Endothelial cell of umbilical vein (primary cell): Measurements from ENCODE around the gene CHM. TPM values are rescaled to one million over a fixed set of nuclear protein-coding genes. Genes with fewer than 3 reads are reported as not detected.

ENCODE experiments used
- BruUV-seq: library from RNA; stranded (reverse); fragments of 400-500 nt; replicated peaks from 2 replicates; lab custom pipeline; 2021; lab: Mats Ljungman, UMichigan
- CTCF ChIA-PET: fragments of 300-600, 350-600 bp; sonication (Branson Sonifier 250); formaldehyde crosslinking; loops from one replicate; lab custom pipeline; 2021; ENCODE audit warnings: antibody characterized with exemption, inconsistent platforms; lab: Charles Lee
- POLR2A ChIA-PET: fragments of 300-600, 350-600 bp; sonication (Branson Sonifier 250); formaldehyde crosslinking; loops from one replicate; lab custom pipeline; 2021; ENCODE audit warnings: antibody characterized with exemption, inconsistent platforms; lab: Charles Lee
- DNase-seq: peaks from one replicate; pipeline ENCODE4 v3.0.0-alpha.2; 2011; ENCODE audit warnings: low read depth, low spot score
- FAIRE-seq: peaks from 2 replicates; lab custom pipeline; 2011; peaks lifted over from hg19 to GRCh38; lab: Jason Lieb, UNC
- H2AFZ ChIP-seq: 2 replicates; pipeline ENCODE4 v1.6.0; 2012; ENCODE audit warnings: low read depth, low read length, control low read depth, inconsistent platforms
- H3K27ac ChIP-seq: 2 replicates; pipeline ENCODE4 v1.5.1; 2011; ENCODE audit warnings: low read depth, mild to moderate bottlenecking, control low read depth, low read length, moderate library complexity; ENCODE audit not compliant: insufficient read depth
- H3K27me3 ChIP-seq, 2 experiments: 2 replicates each; pipeline versions ENCODE4 v1.6.0 to v1.6.1; 2011; ENCODE audit warnings: low read length in 2 of 2, mixed read lengths in 1 of 2; ENCODE audit not compliant: control insufficient read depth in 2 of 2, insufficient read depth in 2 of 2
- H3K36me3 ChIP-seq, 2 experiments: 2 replicates in 1 of 2; 3 replicates in 1 of 2; pipeline ENCODE4 v1.5.1; 2011; ENCODE audit warnings: low read length in 2 of 2, mild to moderate bottlenecking in 1 of 2, moderate library complexity in 1 of 2; ENCODE audit not compliant: control insufficient read depth in 2 of 2, insufficient read depth in 2 of 2; ENCODE audit errors: extremely low read depth in 1 of 2
- H3K4me1 ChIP-seq: 3 replicates; pipeline ENCODE4 v1.5.1; 2011; ENCODE audit warnings: mild to moderate bottlenecking, low read length; ENCODE audit not compliant: control insufficient read depth, insufficient read depth; ENCODE audit errors: extremely low read depth
- H3K4me2 ChIP-seq: 2 replicates; pipeline ENCODE4 v1.6.1; 2011; ENCODE audit warnings: low read length, control low read depth, mixed read lengths; ENCODE audit not compliant: insufficient read depth
- H3K4me3 ChIP-seq, 3 experiments: fragments of 200-600 bp in 1 of 3; sonication (generic), shearing (Covaris generic) in 1 of 3; replicated peaks in 1 of 3; 2 replicates each; pipeline ENCODE4 v1.5.1; 2011 to 2016; ENCODE audit warnings: control low read depth in 3 of 3, low read length in 3 of 3, mild to moderate bottlenecking in 2 of 3, inconsistent platforms in 1 of 3, low read depth in 1 of 3, moderate library complexity in 1 of 3; ENCODE audit not compliant: insufficient read depth in 1 of 3
- H3K79me2 ChIP-seq: 2 replicates; pipeline ENCODE4 v1.6.0; 2012; ENCODE audit warnings: low read length, inconsistent platforms; ENCODE audit not compliant: control insufficient read depth, insufficient read depth
- H3K9ac ChIP-seq: replicated peaks from 2 replicates; pipeline ENCODE3; 2011; ENCODE audit warnings: low read length, control low read depth; ENCODE audit not compliant: insufficient read depth; ENCODE audit errors: extremely low read depth
- H3K9me1 ChIP-seq: replicated peaks from 3 replicates; pipeline ENCODE4 v1.6.0; 2011; ENCODE audit warnings: mild to moderate bottlenecking, low read length; ENCODE audit not compliant: control insufficient read depth, insufficient read depth; ENCODE audit errors: extremely low read depth
- H3K9me3 ChIP-seq: replicated peaks from 2 replicates; pipeline ENCODE4 v1.5.1; 2012; ENCODE audit warnings: low read length, inconsistent platforms; ENCODE audit not compliant: control insufficient read depth, insufficient read depth
- H4K20me1 ChIP-seq: replicated peaks from 2 replicates; pipeline ENCODE3; 2011; ENCODE audit warnings: mild to moderate bottlenecking, low read length; ENCODE audit not compliant: control insufficient read depth, insufficient read depth; ENCODE audit errors: extremely low read depth
- CTCF ChIP-seq, 2 donors: IDR thresholded peaks; 1 replicate in 1 of 2; 2 replicates in 1 of 2; pipeline ENCODE4 v1.5.1; 2011; ENCODE audit warnings: low read length in 2 of 2, mild to moderate bottlenecking in 2 of 2, moderate library complexity in 2 of 2, control low read depth in 1 of 2, inconsistent platforms in 1 of 2, low read depth in 1 of 2; ENCODE audit not compliant: insufficient read depth in 1 of 2; ENCODE audit errors: extremely low read depth in 1 of 2
- EZH2 ChIP-seq: IDR thresholded peaks from 2 replicates; pipeline ENCODE4 v1.6.1; 2012; ENCODE audit warnings: borderline replicate concordance, low read depth, mild to moderate bottlenecking, moderate library complexity, low read length, inconsistent platforms; ENCODE audit not compliant: severe bottlenecking
- FOS ChIP-seq: IDR thresholded peaks from 2 replicates; pipeline ENCODE4 v1.6.1; 2011; ENCODE audit warnings: mild to moderate bottlenecking, low read length, moderate library complexity, borderline replicate concordance; ENCODE audit not compliant: insufficient read depth
- GATA2 ChIP-seq: IDR thresholded peaks from 2 replicates; pipeline ENCODE4 v1.7.0; 2011; ENCODE audit warnings: low read depth, mild to moderate bottlenecking, moderate library complexity, mixed read lengths, low read length; ENCODE audit not compliant: insufficient read length, insufficient read depth
- JUN ChIP-seq: IDR thresholded peaks from 2 replicates; pipeline ENCODE4 v1.6.1; 2011; ENCODE audit warnings: borderline replicate concordance, low read depth; ENCODE audit not compliant: insufficient read length, insufficient read depth
- MAX ChIP-seq: IDR thresholded peaks from 2 replicates; pipeline ENCODE4 v1.6.1; 2011; ENCODE audit not compliant: insufficient read depth, insufficient read length
- MYC ChIP-seq: IDR thresholded peaks from one replicate; pipeline ENCODE4 v1.6.1; 2011; ENCODE audit warnings: mild to moderate bottlenecking, low read depth, low read length
- POLR2A ChIP-seq: IDR thresholded peaks from 2 replicates; pipeline ENCODE4 v1.6.1; 2012; ENCODE audit warnings: low read depth, mild to moderate bottlenecking, control low read depth, low read length
- POLR2AphosphoS5 ChIP-seq: IDR thresholded peaks from 2 replicates; pipeline ENCODE4 v1.6.1; 2012; ENCODE audit warnings: low read depth, mild to moderate bottlenecking, control low read depth, low read length, moderate library complexity; ENCODE audit not compliant: insufficient read depth
- dilution Hi-C: fragments of 300-500 bp; cut with MboI; formaldehyde crosslinking; loops from one replicate; pipeline ENCODE4 v1.15.0; 2019; ENCODE audit warnings: low sequenced_read_pairs; ENCODE audit not compliant: extremely low pct_ligation_motif_present
- intact Hi-C: fragments of 100-400 bp; cut with micrococcal nuclease; formaldehyde crosslinking; loops from one replicate; pipeline ENCODE4 v1.10.0; 2022
- polyA plus RNA-seq, 4 experiments: library from polyadenylated mRNA; depleted of rRNA in 3 of 4; stranded (reverse) in 3 of 4; unstranded in 1 of 4; fragments of >200 nt; gene quantifications; 2 replicates each; pipeline versions ENCODE4 v1.2.1 to v1.2.3, GENCODE V29; 2011 to 2012; ENCODE audit warnings: missing spikeins in 1 of 4
- total RNA-seq: library from RNA; stranded (reverse); gene quantifications from 2 replicates; pipeline ENCODE4 v1.2.3, GENCODE V29; 2021

Gene CHM
- total and polyA plus RNA-seq, 2 donors (not counting 3 experiments of a cell fraction or from before 2014, with no cell fraction given): 10.5 to 18.4 TPM

- DNase-seq (no peak), FAIRE-seq (no peak)
- Histone ChIP-seq H3K36me3 (peaks cover 0 to 3% of the 10 kb centered on the region in 2 experiments), H3K27me3 (no peaks in the 10 kb centered on the region), H3K4me1 (no peaks in the 10 kb centered on the region), H3K4me3 (no peak overlapping the region), H3K4me2 (no peak overlapping the region), H3K9ac (no peak overlapping the region), H2AFZ (no peak overlapping the region), H3K27ac (no peak overlapping the region), H4K20me1 (no peaks in the 10 kb centered on the region), H3K9me3 (no peaks in the 10 kb centered on the region), H3K9me1 (no peaks in the 10 kb centered on the region), H3K79me2 (peaks cover 3% of the 10 kb centered on the region)
- no peak for TF ChIP-seq GATA2
- TF ChIP-seq FOS: no peak
- no peak for TF ChIP-seq MYC
- TF ChIP-seq POLR2AphosphoS5: no peak
- no peak for TF ChIP-seq CTCF (IDR thresholded peaks at IDR 0.05; ENCODE audit: extremely low read depth in 1 of 2, insufficient read depth in 1 of 2, low read depth in 1 of 2, low read length in 2 of 2)
- no peak for TF ChIP-seq POLR2A
- no peak for TF ChIP-seq EZH2
- no peak for TF ChIP-seq MAX
- no peak for TF ChIP-seq JUN
- no TSS peak for BruUV-seq
- ChIA-PET CTCF (no interaction called here), POLR2A (no interaction called here)
- dilution Hi-C loops (no loop called here), intact Hi-C loops (no loop called here)
Measured at GRCh38 chrX:85980286-85980685, 67.1 kb downstream of the CHM start.
